ENCODE measurements around the gene LIN28A. TPM values are rescaled to one million over a fixed set of nuclear protein-coding genes. Genes with fewer than 3 reads are reported as not detected.
"Not testable (repeated sequence)": the region's sequence is repeated elsewhere in the genome, so short reads cannot be mapped to it uniquely, and the experiment has no call there.

The LIN28A gene
- total and polyA plus RNA-seq, 4 donors = not detected

DNA sequence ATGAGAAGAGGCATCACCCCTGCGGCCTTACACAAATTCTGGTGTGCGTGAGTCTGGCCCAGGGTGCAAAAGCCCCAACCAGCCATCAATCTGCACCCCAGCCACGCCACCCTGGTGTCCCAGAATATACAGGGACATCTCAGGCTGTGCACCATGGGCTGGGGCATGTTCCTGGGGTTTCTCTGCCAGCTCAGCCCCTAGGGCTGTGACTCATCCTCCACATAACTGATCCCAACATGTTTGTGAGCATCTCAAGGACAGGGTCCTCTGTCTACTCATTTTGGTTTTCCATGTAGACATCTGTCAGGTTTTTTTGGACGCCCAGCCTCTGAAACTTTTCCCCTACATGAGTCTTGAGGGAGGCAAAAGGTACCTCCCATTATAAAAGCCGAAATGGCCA is 38.6 kb upstream of the LIN28A start:
- TF ChIP-seq, protein P1, sequence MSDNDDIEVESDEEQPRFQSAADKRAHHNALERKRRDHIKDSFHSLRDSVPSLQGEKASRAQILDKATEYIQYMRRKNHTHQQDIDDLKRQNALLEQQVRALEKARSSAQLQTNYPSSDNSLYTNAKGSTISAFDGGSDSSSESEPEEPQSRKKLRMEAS (IDR thresholded peaks at IDR 0.05) = no peak
- TF ChIP-seq FOXA2 (IDR thresholded peaks at IDR 0.05) (no peak), YY1 (IDR thresholded peaks at IDR 0.05) (no peak), SP1 (IDR thresholded peaks at IDR 0.05) (no peak), RAD21 (IDR thresholded peaks at IDR 0.05) (no peak)
- TF ChIP-seq, protein P2, sequence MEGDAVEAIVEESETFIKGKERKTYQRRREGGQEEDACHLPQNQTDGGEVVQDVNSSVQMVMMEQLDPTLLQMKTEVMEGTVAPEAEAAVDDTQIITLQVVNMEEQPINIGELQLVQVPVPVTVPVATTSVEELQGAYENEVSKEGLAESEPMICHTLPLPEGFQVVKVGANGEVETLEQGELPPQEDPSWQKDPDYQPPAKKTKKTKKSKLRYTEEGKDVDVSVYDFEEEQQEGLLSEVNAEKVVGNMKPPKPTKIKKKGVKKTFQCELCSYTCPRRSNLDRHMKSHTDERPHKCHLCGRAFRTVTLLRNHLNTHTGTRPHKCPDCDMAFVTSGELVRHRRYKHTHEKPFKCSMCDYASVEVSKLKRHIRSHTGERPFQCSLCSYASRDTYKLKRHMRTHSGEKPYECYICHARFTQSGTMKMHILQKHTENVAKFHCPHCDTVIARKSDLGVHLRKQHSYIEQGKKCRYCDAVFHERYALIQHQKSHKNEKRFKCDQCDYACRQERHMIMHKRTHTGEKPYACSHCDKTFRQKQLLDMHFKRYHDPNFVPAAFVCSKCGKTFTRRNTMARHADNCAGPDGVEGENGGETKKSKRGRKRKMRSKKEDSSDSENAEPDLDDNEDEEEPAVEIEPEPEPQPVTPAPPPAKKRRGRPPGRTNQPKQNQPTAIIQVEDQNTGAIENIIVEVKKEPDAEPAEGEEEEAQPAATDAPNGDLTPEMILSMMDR (IDR thresholded peaks at IDR 0.05; ENCODE audit: low read depth, low read length, missing input control) = no peak
- Histone ChIP-seq H3K27ac (ENCODE audit: low read depth in 1 of 2, low read length in 2 of 2) (no peak overlapping the region), H3K9me3 (ENCODE audit: control insufficient read depth in 4 of 4, low read length in 3 of 4) (no peaks in the 10 kb centered on the region), H3K4me3 (ENCODE audit: low read depth in 1 of 3, low read length in 3 of 3) (no peak overlapping the region), H3K9ac (ENCODE audit: low read depth in 1 of 2, low read length in 2 of 2) (no peak overlapping the region), H3K36me3 (ENCODE audit: control insufficient read depth in 4 of 4, insufficient read depth in 3 of 4, low read depth in 1 of 4, low read length in 3 of 4) (no peaks in the 10 kb centered on the region), H3K27me3 (ENCODE audit: control insufficient read depth in 4 of 4, insufficient read depth in 4 of 4, low read length in 3 of 4) (no peaks in the 10 kb centered on the region), H3K4me1 (ENCODE audit: control insufficient read depth in 4 of 4, insufficient read depth in 4 of 4, low read length in 3 of 4) (no peaks in the 10 kb centered on the region)
- 91% methylated on average over 5 of the region's 5 CpGs for WGBS
- DNase-seq (ENCODE audit: low spot score) = no peak

DNA sequence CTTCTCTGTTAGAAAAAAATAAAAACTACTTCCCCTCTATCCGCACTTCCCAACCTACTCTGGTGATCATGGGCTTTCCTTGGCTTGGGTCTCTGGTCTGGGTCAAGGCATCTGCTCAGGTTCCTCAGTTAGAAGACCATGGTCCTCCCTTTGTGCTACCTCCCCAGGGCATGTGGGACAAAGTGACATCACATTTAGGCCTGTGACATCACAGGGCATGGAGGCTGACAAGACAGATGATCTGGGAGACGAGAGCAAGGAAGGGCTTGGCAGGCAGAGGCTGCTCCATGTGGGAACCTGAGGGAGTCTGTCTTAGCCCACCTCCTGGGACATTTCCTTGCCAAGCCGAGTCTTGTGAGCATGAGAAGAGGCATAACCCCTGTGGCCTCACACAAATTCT is 38.0 kb upstream of the LIN28A start, which contains the start of gene ZNF683:
ZNF683 (minus strand) TSS at position 140 of the 400 bp plus-strand sequence. CDS start 4,179 bp downstream, outside the sequence.
- not testable (repeated sequence) for H3K9me3 ChIP-seq (ENCODE audit: control insufficient read depth in 4 of 4, low read length in 3 of 4); H3K4me1 ChIP-seq (ENCODE audit: control insufficient read depth in 4 of 4, insufficient read depth in 4 of 4, low read length in 3 of 4); H3K9ac ChIP-seq (ENCODE audit: low read depth in 1 of 2, low read length in 2 of 2); H3K36me3 ChIP-seq (ENCODE audit: control insufficient read depth in 4 of 4, insufficient read depth in 3 of 4, low read depth in 1 of 4, low read length in 3 of 4); H3K27ac ChIP-seq (ENCODE audit: low read depth in 1 of 2, low read length in 2 of 2); DNase-seq (ENCODE audit: low spot score); H3K27me3 ChIP-seq (ENCODE audit: control insufficient read depth in 4 of 4, insufficient read depth in 4 of 4, low read length in 3 of 4); H3K4me3 ChIP-seq (ENCODE audit: low read depth in 1 of 3, low read length in 3 of 3)
- 86% methylated on average over 3 of the region's 3 CpGs for WGBS

DNA sequence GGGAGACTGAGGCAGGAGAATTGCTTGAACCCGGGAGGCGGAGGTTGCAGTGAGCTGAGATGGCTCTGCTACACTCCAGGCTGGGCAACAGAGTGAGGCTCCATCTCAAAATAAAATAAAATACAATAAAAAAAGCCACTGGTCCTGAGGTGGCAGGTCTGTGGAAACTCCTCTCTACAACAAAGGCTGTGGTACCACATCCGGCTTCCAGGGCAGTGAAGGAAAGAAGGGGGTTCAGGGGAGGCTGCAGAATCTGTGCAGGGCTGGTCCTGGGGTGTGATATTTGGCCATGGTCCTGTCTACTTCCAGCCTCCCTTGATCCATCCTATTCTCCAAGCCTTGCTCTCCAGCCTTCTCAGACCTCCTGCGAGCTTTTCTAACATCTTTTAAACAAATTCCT is 37.3 kb upstream of the LIN28A start:
- no peaks in the 10 kb centered on the region for H3K27me3 ChIP-seq (ENCODE audit: control insufficient read depth in 4 of 4, insufficient read depth in 4 of 4, low read length in 3 of 4)
- no peak overlapping the region for H3K27ac ChIP-seq (ENCODE audit: low read depth in 1 of 2, low read length in 2 of 2)
- no peak for DNase-seq (ENCODE audit: low spot score)
- H3K4me1 ChIP-seq (ENCODE audit: control insufficient read depth in 4 of 4, insufficient read depth in 4 of 4, low read length in 3 of 4) = no peaks in the 10 kb centered on the region
- no peak overlapping the region for H3K4me3 ChIP-seq (ENCODE audit: low read depth in 1 of 3, low read length in 3 of 3)
- TF ChIP-seq, protein P3, sequence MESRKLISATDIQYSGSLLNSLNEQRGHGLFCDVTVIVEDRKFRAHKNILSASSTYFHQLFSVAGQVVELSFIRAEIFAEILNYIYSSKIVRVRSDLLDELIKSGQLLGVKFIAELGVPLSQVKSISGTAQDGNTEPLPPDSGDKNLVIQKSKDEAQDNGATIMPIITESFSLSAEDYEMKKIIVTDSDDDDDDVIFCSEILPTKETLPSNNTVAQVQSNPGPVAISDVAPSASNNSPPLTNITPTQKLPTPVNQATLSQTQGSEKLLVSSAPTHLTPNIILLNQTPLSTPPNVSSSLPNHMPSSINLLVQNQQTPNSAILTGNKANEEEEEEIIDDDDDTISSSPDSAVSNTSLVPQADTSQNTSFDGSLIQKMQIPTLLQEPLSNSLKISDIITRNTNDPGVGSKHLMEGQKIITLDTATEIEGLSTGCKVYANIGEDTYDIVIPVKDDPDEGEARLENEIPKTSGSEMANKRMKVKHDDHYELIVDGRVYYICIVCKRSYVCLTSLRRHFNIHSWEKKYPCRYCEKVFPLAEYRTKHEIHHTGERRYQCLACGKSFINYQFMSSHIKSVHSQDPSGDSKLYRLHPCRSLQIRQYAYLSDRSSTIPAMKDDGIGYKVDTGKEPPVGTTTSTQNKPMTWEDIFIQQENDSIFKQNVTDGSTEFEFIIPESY (IDR thresholded peaks at IDR 0.05) = no peak
- TF ChIP-seq HNF4A (conservative IDR thresholded peaks at IDR 0.05) = no peak
- TF ChIP-seq, protein P2 (IDR thresholded peaks at IDR 0.05; ENCODE audit: low read depth, low read length, missing input control) = no peak
- no peak for TF ChIP-seq EGR1 (IDR thresholded peaks at IDR 0.05; ENCODE audit: low read depth in 2 of 2)
- TF ChIP-seq FOXA1 (IDR thresholded peaks at IDR 0.05) = no peak
- no peak for TF ChIP-seq NR2F2 (IDR thresholded peaks at IDR 0.05)
- no peak for TF ChIP-seq RXRA (IDR thresholded peaks at IDR 0.05)
- no peak for TF ChIP-seq YY1 (IDR thresholded peaks at IDR 0.05)
- TF ChIP-seq HNF4G (IDR thresholded peaks at IDR 0.05) = no peak
- TF ChIP-seq, protein P4, sequence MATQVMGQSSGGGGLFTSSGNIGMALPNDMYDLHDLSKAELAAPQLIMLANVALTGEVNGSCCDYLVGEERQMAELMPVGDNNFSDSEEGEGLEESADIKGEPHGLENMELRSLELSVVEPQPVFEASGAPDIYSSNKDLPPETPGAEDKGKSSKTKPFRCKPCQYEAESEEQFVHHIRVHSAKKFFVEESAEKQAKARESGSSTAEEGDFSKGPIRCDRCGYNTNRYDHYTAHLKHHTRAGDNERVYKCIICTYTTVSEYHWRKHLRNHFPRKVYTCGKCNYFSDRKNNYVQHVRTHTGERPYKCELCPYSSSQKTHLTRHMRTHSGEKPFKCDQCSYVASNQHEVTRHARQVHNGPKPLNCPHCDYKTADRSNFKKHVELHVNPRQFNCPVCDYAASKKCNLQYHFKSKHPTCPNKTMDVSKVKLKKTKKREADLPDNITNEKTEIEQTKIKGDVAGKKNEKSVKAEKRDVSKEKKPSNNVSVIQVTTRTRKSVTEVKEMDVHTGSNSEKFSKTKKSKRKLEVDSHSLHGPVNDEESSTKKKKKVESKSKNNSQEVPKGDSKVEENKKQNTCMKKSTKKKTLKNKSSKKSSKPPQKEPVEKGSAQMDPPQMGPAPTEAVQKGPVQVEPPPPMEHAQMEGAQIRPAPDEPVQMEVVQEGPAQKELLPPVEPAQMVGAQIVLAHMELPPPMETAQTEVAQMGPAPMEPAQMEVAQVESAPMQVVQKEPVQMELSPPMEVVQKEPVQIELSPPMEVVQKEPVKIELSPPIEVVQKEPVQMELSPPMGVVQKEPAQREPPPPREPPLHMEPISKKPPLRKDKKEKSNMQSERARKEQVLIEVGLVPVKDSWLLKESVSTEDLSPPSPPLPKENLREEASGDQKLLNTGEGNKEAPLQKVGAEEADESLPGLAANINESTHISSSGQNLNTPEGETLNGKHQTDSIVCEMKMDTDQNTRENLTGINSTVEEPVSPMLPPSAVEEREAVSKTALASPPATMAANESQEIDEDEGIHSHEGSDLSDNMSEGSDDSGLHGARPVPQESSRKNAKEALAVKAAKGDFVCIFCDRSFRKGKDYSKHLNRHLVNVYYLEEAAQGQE (IDR thresholded peaks at IDR 0.05) = no peak
- no peak for TF ChIP-seq JUND (IDR thresholded peaks at IDR 0.05)
- TF ChIP-seq, protein P5, sequence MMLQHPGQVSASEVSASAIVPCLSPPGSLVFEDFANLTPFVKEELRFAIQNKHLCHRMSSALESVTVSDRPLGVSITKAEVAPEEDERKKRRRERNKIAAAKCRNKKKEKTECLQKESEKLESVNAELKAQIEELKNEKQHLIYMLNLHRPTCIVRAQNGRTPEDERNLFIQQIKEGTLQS (IDR thresholded peaks at IDR 0.05) = no peak
- no peak for TF ChIP-seq FOXA2 (IDR thresholded peaks at IDR 0.05)
- TF ChIP-seq SP1 (IDR thresholded peaks at IDR 0.05) = no peak
- TF ChIP-seq, protein P1 (IDR thresholded peaks at IDR 0.05) = no peak
- TF ChIP-seq RAD21 (IDR thresholded peaks at IDR 0.05) = no peak
- TF ChIP-seq TAF1 (conservative IDR thresholded peaks at IDR 0.05) = no peak
- TF ChIP-seq GABPA (IDR thresholded peaks at IDR 0.05 in 1 of 2, conservative IDR thresholded peaks at IDR 0.05 in 1 of 2) = no peak
- no peak overlapping the region for H3K9ac ChIP-seq (ENCODE audit: low read depth in 1 of 2, low read length in 2 of 2)
- no peaks in the 10 kb centered on the region for H3K9me3 ChIP-seq (ENCODE audit: control insufficient read depth in 4 of 4, low read length in 3 of 4)
- H3K36me3 ChIP-seq (ENCODE audit: control insufficient read depth in 4 of 4, insufficient read depth in 3 of 4, low read depth in 1 of 4, low read length in 3 of 4) = no peaks in the 10 kb centered on the region
- 71% methylated on average over 4 of the region's 4 CpGs for WGBS

Measured in liver (tissue), 9 donors.